GM19463 (cell line): ENCODE results near the gene LHX6.

ENCODE experiments used
- ATAC-seq: cut with Tn5 transposase; IDR thresholded peaks from one replicate; pipeline ENCODE4 v1.9.1; 2021; ENCODE audit warnings: mild to moderate bottlenecking, moderate library complexity; ENCODE audit not compliant: unreplicated experiment

The LHX6 gene

DNA sequence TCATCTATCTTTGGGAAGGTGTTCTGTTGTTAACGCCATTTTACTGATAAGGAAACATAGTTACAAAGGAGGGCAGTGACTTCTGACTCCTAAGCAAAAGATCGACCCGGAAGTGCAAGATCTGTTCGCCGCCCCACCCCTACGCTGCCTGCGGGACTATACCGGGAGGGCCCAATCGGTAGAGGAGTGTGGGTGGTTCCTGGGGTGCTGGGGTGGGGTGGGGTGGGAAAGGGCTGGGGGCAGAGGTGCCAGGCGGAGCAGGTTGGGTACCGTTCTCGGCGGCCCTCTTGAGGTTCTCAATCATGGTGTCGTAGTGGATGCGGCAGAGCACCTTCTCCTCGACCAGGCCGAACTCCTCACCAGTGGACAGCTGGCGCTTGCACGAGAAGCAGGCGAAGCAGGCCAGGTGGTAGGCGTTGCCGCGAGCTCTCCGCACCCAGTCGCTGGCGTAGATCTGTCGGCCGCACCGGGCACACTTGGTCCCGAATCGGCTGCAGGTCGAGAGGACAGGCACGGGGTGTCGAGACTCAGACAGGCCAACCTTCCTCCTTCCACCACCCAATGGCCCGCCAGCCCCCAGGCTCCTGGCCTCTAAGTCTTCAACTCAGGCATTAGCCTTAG is 11.8 kb downstream of the LHX6 start:
- no peak for ATAC-seq

DNA sequence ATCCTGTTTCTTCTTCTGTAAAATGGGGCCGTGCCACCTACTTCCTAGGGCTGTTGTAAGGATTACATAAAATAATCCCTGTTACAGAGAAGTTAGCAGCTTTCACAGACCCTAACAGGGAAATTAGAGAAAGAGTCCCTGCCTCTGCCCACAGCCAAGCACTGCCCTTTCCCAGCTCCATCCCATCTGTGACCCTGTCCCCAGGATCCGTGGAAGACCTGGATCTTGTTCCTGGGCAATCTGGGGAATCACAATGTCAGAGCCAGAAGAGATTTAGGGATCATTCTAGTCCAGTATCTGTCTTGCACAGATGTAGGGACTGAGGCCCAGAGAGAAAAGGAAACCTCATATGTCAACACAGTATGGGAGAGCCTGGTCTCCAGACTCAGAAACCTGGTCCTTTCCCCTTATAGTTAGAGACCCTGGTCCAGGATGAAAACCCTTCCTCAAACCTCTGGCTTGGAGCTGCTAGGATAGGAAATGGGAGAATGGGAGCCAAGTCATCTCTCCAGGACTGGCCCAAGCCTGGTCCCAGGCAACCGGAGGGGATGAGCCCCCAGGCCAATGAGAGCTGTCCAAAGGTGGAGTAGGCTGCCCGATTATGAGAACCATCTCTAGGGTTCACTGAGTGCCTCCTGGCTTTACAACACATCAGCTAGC is 12.5 kb downstream of the LHX6 start:
- no peak for ATAC-seq

- ATAC-seq = no peak
These were observed 13.1 kb downstream of the LHX6 start for GRCh38 chr9:122215663-122216062.

DNA sequence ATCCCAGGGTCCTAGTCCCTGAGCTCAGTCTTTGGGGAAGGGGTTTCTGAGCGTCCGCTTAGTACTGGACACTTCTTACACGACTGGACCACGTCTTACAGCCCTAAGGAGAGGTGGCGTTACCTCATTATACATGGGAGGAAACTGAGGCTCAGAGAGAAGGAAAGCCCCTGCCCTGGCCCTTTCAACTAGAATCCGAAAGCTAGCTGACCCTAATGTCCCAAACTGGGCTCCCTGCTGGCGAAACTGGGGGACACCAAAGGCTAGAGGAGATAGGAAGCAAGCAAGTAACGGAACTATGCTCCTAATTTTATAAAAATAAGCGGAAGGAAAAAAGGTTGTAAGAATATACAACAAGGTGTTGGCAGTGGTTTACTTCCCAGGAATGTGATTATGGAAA is 14.2 kb downstream of the LHX6 start:
- no peak for ATAC-seq

GRCh38 chr9:122213589-122214413 is 15.0 kb downstream of the LHX6 start:
- ATAC-seq = no peak

GRCh38 chr9:122213102-122213588 is 15.6 kb downstream of the LHX6 start:
- no peak for ATAC-seq

- no peak for ATAC-seq
These were observed 16.2 kb downstream of the LHX6 start for GRCh38 chr9:122212473-122213004.

- ATAC-seq = no peak
These were observed 19.3 kb downstream of the LHX6 start for GRCh38 chr9:122209451-122209850.

GRCh38 chr9:122207096-122207495 is 21.7 kb downstream of the LHX6 start:
- ATAC-seq = no peak

GRCh38 chr9:122206118-122207046 is 22.4 kb downstream of the LHX6 start:
- ATAC-seq = no peak

GRCh38 chr9:122205176-122205575 is 23.6 kb downstream of the LHX6 start:
- ATAC-seq = no peak

GRCh38 chr9:122204491-122204890 is 24.3 kb downstream of the LHX6 start:
- ATAC-seq = no peak

DNA sequence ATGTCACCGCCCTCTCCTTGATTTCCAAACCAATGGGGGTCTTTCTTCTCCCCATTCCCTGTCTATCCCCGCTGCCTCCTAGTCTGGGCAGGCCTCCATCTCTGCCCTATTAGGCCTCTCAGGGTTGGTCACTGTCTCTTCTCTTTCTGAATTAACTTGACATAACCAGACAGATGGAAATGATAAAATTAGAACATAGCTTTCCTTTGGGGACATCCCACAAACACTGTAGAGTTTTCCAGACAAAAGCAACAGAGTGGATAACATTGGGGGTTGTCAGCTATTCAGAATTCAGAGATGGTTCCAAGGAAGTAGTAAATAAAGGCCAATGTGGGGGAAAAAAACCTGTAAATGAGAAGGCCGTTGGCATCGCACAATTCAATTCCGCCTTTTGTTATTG is 24.7 kb downstream of the LHX6 start:
- no peak for ATAC-seq

DNA sequence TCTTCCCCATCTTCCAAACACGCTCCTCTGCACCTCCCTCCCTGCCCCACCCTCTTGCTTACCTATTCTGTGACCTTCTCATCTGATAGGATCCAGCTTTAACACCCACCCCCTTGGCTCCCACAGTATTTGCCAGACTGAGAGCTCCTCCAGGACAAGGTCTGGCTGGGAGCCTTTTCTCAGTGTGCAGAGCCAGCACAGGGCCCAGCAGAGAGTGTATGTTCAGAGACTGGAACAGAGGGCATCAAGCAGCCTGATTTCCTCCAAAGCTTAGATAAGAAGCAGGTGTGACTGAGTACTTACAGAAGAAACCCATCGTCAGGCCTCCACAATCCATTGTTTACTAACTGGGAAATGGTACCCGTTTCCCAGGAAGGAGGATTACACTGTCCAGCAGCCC is 26.6 kb downstream of the LHX6 start:
- ATAC-seq = no peak

GRCh38 chr9:122201641-122202040 is 27.1 kb downstream of the LHX6 start:
- ATAC-seq = no peak

DNA sequence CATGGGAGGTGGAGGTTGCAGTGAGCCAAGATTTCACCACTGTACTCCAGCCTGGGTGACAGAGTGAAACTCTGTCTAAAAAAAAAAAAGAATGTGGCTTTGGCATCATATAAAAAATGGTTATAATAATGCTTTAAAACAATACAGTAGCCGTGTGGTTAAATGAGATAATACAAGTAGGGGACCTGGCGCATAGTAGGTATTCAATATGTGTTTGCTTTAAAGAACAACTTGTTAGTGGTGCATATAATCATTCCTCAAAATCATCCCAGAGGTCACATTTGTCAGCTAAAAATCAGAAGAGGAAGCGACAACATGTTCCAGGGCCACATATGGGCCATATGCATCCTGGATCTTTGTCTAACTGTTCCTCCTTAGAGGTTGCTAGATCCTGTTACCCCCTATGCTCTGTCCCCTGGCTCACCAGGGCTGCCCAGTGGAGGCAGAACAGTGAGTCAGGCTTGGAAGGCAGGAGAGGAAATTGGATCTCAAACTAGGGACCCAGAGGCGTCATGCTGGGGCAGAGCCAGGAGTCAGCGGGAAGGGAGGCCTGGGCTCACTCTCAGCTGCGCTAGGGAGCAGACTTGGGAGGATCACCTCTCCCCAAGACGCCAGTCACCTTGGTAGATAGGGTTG is 27.7 kb downstream of the LHX6 start:
- ATAC-seq = no peak

DNA sequence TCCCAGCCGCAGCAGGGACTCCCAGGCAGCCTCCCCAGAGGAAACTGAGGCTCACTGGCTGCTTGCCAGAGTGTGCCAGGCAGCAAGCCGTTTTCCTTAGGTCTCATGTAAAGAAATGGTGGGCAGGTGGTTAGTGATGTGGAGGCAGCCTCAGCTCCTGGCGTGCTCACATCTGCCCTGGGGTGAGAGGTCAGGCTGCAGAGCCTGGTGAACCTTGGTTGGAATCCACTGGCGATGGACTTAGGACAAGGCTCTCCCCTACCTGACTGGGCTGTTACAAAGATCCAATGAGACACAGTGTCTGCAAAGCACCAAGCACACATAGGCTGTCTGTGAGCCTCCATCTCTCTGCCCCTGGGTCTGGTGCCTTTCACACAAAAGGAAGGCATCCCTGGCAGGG is 30.9 kb downstream of the LHX6 start:
- ATAC-seq = no peak

DNA sequence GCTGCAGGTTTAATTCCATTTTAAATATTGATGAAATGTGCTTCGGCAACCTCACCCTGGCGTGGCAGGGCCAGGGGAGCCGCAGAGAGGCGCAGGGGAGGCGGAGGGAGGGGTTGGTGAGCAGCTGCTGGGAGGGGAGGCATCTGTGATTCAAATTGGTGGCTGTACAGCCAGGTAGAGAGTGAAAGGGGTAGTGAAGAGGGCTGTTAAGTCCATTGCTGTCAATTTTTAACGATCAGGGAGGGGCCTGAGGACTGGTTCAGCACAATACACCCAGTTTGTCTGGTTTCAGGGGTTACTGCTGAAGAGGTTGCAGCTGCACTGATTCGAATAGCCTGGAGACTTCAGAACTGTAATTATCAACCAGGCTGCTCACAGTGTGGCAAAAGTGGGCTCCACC is 31.3 kb downstream of the LHX6 start:
- ATAC-seq = peak; percentile 79

- ATAC-seq = no peak
These were observed 32.9 kb downstream of the LHX6 start for GRCh38 chr9:122195875-122196274.

- no peak for ATAC-seq
These were observed 35.1 kb downstream of the LHX6 start for GRCh38 chr9:122193651-122194050.
